Aorta (tissue), 5 donors: Measurements from ENCODE around the gene C14orf119. TPM values are rescaled to one million over a fixed set of nuclear protein-coding genes. Genes with fewer than 3 reads are reported as not detected.

ENCODE experiments used
- ATAC-seq: fragments of 200-7000 bp; cut with Tn5 transposase; one replicate; pipeline ENCODE4 v1.9.1; 2022; ENCODE audit warnings: moderate library complexity; ENCODE audit not compliant: low FRiP score
- DNase-seq, 2 donors: peaks; one replicate each; pipeline ENCODE4 v3.0.0-alpha.2; 2020
- H3K27ac ChIP-seq, 2 donors: one replicate each; pipeline ENCODE4 v1.5.1; 2013; ENCODE audit warnings: low read length in 2 of 2, mild to moderate bottlenecking in 2 of 2, moderate library complexity in 2 of 2, control low read depth in 1 of 2, inconsistent platforms in 1 of 2, low read depth in 1 of 2
- H3K27me3 ChIP-seq, 2 donors: one replicate each; pipeline ENCODE4 v1.6.1; 2013; ENCODE audit warnings: control low read depth in 1 of 2, low read length in 1 of 2, mild to moderate bottlenecking in 1 of 2, moderate library complexity in 1 of 2; ENCODE audit not compliant: insufficient read depth in 2 of 2, control insufficient read depth in 1 of 2
- H3K36me3 ChIP-seq, 2 donors: one replicate each; pipeline ENCODE4 v1.6.1; 2013; ENCODE audit warnings: control low read depth in 1 of 2, low read length in 1 of 2, mild to moderate bottlenecking in 1 of 2; ENCODE audit not compliant: insufficient read depth in 2 of 2, control insufficient read depth in 1 of 2
- H3K4me1 ChIP-seq, 2 donors: one replicate each; pipeline ENCODE4 v1.6.1; 2013; ENCODE audit warnings: low read length in 2 of 2, control low read depth in 1 of 2, mild to moderate bottlenecking in 1 of 2, moderate library complexity in 1 of 2; ENCODE audit not compliant: insufficient read depth in 2 of 2, control insufficient read depth in 1 of 2
- H3K4me3 ChIP-seq, 2 donors: one replicate each; pipeline ENCODE4 v1.5.1; 2013; ENCODE audit warnings: low read length in 2 of 2, control low read depth in 1 of 2, mild to moderate bottlenecking in 1 of 2
- H3K9me3 ChIP-seq: one replicate; pipeline ENCODE4 v1.6.1; 2013; ENCODE audit warnings: mild to moderate bottlenecking, low read length; ENCODE audit not compliant: control insufficient read depth
- WGBS, 2 donors: extraction: QIAGEN DNeasy Blood & Tissue Kit; methylation state at CpG; one replicate each; pipeline ENCODE4 v1.1.7; 2013; 5-methylcytosine and 5-hydroxymethylcytosine counted together
- intact Hi-C, 2 donors: fragments of 100-400 bp; cut with DNase I; formaldehyde crosslinking; loops; one replicate each; pipeline versions ENCODE4 v1.14.2 to v1.15.0; 2022
- polyA plus RNA-seq, 2 donors: library from polyadenylated mRNA; stranded (reverse); fragments of 200-250 nt; gene quantifications; one replicate each; pipeline ENCODE4 v1.2.3, GENCODE V29; 2013
- total RNA-seq, 2 donors: library from RNA; stranded (reverse); fragmentation: NEBNext Ultra II Directional; extraction: Animal tissue kit (Norgen Biotek cat#: 25700); gene quantifications; one replicate each; pipeline ENCODE4 v1.2.1, GENCODE V29; 2021
- donor health status: healthy with polysubstance abuse.
- donor health status: Bipolar disorder and iron deficiency.
- donor health status: DM: no; HTN: no; CAD: no.
- donor health status: DM: no; HTN: no; CAD: no.
- donor health status: DM: yes; HTN: yes; CAD: no.

Gene C14orf119
- total and polyA plus RNA-seq, 4 donors, result 27.8 to 41.4 (median 34.9) TPM

DNA sequence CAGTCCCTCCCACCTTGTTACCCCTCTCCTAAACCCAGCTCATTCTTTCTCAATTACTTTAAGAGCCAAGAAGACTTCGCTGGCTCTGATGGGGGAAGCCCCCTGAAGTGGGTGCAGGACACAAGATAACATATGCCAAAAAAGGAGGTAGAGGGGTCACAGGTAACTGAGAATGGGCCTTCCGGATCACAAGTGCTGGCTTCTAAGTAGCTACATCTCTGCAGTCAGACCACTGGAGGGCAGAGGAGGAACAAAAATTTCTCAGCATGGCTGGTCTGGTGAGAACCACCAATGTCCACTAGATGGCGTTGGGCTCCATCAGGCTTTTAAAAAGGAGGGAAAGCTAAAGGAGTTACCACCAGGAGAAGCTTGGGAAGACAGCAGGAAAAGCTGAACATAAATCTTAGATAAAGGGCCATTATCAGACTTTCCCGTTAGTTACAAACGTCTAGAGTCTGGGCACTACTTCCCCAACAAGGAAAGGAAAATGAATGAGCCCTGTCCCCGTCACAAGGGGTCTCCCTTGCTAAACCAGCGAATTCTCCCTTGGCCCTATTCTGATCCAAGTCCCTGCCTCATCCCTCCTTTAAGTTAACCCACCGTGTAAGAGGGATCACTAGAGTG lies 26.4 kb upstream of the C14orf119 start:
- ATAC-seq (peak; percentile 88), DNase-seq (peak; percentile 79 to 82)
- WGBS, 2 donors, result 21 to 27% methylated on average over 8 of the region's 8 CpGs
- peaks cover 4 to 7% of the 10 kb centered on the region in 2 donors for H3K36me3 ChIP-seq
- H3K27me3 ChIP-seq, result no peaks in the 10 kb centered on the region
- H3K4me1 ChIP-seq, result no peaks in the 10 kb centered on the region
- H3K4me3 ChIP-seq, result no peak overlapping the region
- no peak overlapping the region for H3K27ac ChIP-seq
- intact Hi-C loops, result loop anchor here in 1 of 2 donors (5.0 kb wide), 1 partner anchor 38 kb away; no protein-coding TSS in a partner anchor
- H3K9me3 ChIP-seq, result no peaks in the 10 kb centered on the region

- peaks cover 4 to 7% of the 10 kb centered on the region in 2 donors for H3K36me3 ChIP-seq
- H3K4me3 ChIP-seq, result no peak overlapping the region
- H3K9me3 ChIP-seq, result no peaks in the 10 kb centered on the region
- ATAC-seq (no peak), DNase-seq (no peak)
- intact Hi-C loops, result loop anchor here in 1 of 2 donors (5.0 kb wide), 1 partner anchor 38 kb away; no protein-coding TSS in a partner anchor
- no peak overlapping the region for H3K27ac ChIP-seq
- H3K27me3 ChIP-seq, result no peaks in the 10 kb centered on the region
- no peaks in the 10 kb centered on the region for H3K4me1 ChIP-seq
- WGBS, 2 donors, result 77 to 85% methylated on average over 3 to 4 of the region's 4 CpGs
These were observed 25.9 kb upstream of the C14orf119 start for GRCh38 chr14:23069413-23069806.

GRCh38 chr14:23070262-23071129 lies 24.8 kb upstream of the C14orf119 start:
- Histone ChIP-seq H3K4me1 (no peaks in the 10 kb centered on the region), H3K27ac (no peak overlapping the region), H3K36me3 (peaks cover 4 to 7% of the 10 kb centered on the region in 2 donors), H3K27me3 (no peaks in the 10 kb centered on the region), H3K9me3 (no peaks in the 10 kb centered on the region), H3K4me3 (peak overlapping the region in 1 of 2 donors; percentile 59)
- 10 to 11% methylated on average over 10 of the region's 10 CpGs for WGBS, 2 donors
- ATAC-seq (no peak), DNase-seq (no peak)
- intact Hi-C loops, result no loop called here

DNA sequence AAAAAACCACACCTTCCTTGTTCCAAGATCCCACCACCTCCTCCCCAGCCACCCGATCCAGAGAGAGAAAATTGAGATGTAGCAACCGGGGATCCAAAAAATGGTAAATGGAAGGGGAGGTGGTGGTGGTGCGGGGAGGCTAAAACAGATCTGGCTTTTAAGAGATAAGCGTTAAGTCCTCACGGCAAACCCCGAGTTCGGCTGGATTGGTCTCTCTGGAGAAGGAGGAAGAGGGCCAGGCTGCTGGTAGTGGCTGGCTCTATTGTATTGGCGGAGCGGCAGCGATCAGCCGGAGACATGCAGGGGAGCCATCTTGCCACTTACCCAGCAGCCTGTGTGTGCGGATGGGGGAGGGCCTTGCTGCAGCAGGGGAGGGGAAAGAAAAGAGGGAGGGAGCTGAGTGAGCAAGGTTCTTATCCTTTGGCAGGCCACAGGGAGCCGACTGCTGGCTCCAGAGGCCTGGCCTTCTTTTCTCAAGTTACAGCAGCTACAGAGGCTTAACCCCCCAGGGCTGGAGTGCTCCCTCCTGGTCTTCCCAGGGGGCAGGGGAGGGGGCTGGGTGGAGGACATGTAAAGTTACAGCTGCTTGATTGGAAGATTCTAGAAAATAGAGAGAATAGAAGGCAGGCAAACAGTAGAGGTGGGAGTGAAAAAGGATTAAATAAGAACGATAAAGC lies 23.9 kb upstream of the C14orf119 start:
- ATAC-seq (peak; percentile 92), DNase-seq (peak; percentile 90 to 91)
- WGBS, 2 donors, result 1% methylated on average over 14 of the region's 14 CpGs
- H3K27me3 ChIP-seq, result no peaks in the 10 kb centered on the region
- intact Hi-C loops, result no loop called here
- H3K4me3 ChIP-seq, result peak overlapping the region; percentile 59 to 62
- no peaks in the 10 kb centered on the region for H3K4me1 ChIP-seq
- no peaks in the 10 kb centered on the region for H3K9me3 ChIP-seq
- peaks cover 5 to 12% of the 10 kb centered on the region in 2 donors for H3K36me3 ChIP-seq
- H3K27ac ChIP-seq, result no peak overlapping the region

DNA sequence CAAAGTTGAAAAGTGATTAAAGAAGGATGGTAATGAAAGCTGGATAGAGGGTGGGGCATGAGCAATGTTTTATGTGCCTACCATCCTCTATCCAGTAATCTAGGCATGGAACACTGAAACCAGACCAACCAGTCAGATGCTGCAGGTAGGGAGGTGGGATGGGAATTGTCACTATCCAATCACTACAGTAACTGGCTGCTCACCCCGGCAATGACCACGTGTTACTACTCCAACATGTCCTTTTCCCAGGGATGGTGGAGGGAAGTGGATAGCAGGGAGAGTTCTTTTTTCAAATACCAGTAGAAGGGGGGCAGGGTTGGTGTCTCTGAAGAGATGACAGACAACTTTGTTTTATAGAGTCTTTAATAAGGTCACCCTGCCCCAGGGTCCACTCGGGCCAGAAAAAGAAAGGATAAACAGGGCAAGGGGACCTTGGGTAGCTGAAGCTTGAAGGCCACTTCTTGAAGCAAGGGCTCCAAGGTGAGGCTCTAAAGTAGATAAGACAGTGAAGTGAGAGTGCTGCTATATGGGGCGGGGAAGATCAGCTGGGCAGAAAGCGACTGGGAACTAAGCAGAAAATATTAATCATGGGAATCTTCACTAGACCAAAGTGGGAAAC lies 23.3 kb upstream of the C14orf119 start:
- H3K4me3 ChIP-seq, result no peak overlapping the region
- peak overlapping the region in 1 of 2 donors; percentile 14 for H3K27ac ChIP-seq
- no peaks in the 10 kb centered on the region for H3K4me1 ChIP-seq
- H3K36me3 ChIP-seq, result peaks cover 7 to 12% of the 10 kb centered on the region in 2 donors
- intact Hi-C loops, result no loop called here
- ATAC-seq (no peak), DNase-seq (no peak)
- WGBS, 2 donors, result 35 to 38% methylated on average over 5 of the region's 5 CpGs
- H3K9me3 ChIP-seq, result no peaks in the 10 kb centered on the region
- H3K27me3 ChIP-seq, result no peaks in the 10 kb centered on the region

GRCh38 chr14:23074906-23075305 lies 20.4 kb upstream of the C14orf119 start:
- peaks cover 12 to 22% of the 10 kb centered on the region in 2 donors for H3K36me3 ChIP-seq
- H3K27me3 ChIP-seq, result no peaks in the 10 kb centered on the region
- no peaks in the 10 kb centered on the region for H3K4me1 ChIP-seq
- WGBS, 2 donors, result 83 to 87% methylated on average over 1 of the region's 1 CpG
- no peak overlapping the region for H3K27ac ChIP-seq
- no peaks in the 10 kb centered on the region for H3K9me3 ChIP-seq
- ATAC-seq, result no peak
- intact Hi-C loops, result no loop called here
- DNase-seq, result no peak
- H3K4me3 ChIP-seq, result no peak overlapping the region

GRCh38 chr14:23076785-23077408 lies 18.4 kb upstream of the C14orf119 start:
- no peak for ATAC-seq

DNA sequence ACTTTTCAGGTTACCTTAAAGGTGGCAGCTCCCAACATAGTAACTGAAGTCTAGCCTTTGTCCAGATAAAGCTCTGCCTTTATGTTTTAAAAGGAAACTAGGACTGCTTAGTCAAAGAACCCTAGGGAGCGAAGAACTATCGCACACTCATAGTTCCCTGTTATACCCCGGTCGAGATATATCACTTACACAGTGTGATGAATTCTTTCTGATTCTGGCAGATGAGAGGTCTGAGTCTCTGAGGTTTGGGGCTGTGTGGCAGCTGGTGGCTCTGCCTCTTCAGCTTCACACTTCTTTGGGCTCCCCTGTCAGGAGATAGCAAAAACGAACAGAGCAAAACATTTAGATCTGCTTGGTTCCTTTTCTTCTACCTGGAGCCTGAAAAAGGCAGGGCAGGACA lies 17.3 kb upstream of the C14orf119 start:
- intact Hi-C loops, result no loop called here
- Histone ChIP-seq H3K27ac (peak overlapping the region in 1 of 2 donors; percentile 67), H3K4me1 (no peaks in the 10 kb centered on the region), H3K27me3 (no peaks in the 10 kb centered on the region), H3K4me3 (no peak overlapping the region), H3K9me3 (no peaks in the 10 kb centered on the region), H3K36me3 (peaks cover 19 to 29% of the 10 kb centered on the region in 2 donors)
- WGBS, 2 donors, result 86 to 87% methylated on average over 5 of the region's 5 CpGs
- no peak for ATAC-seq
- no peak for DNase-seq

More at GRCh38 chr14:23076785-23077408, 18.4 kb upstream of the C14orf119 start:
- WGBS, 2 donors, result 50 to 55% methylated on average over 5 of the region's 5 CpGs
- no peaks in the 10 kb centered on the region for H3K9me3 ChIP-seq
- peaks cover 19 to 30% of the 10 kb centered on the region in 2 donors for H3K36me3 ChIP-seq
- no peak overlapping the region for H3K27ac ChIP-seq
- H3K27me3 ChIP-seq, result no peaks in the 10 kb centered on the region
- H3K4me1 ChIP-seq, result no peaks in the 10 kb centered on the region
- no peak for DNase-seq
- intact Hi-C loops, result no loop called here
- H3K4me3 ChIP-seq, result no peak overlapping the region
